Mesodermal cell (in vitro differentiated cells): Measurements from ENCODE around the gene ACP3.

Source experiments
- H3K27ac ChIP-seq: 2 replicates; pipeline ENCODE4 v1.7.0; 2013; ENCODE audit warnings: mild to moderate bottlenecking, low read depth, low read length, moderate library complexity; ENCODE audit not compliant: severe bottlenecking
- H3K36me3 ChIP-seq: 2 replicates; pipeline ENCODE4 v1.7.1; 2013; ENCODE audit warnings: mild to moderate bottlenecking, low read length, moderate library complexity; ENCODE audit not compliant: control insufficient read depth, insufficient read depth
- H3K4me1 ChIP-seq: one replicate; pipeline ENCODE4 v1.7.1; 2013; ENCODE audit warnings: mild to moderate bottlenecking, low read length; ENCODE audit not compliant: insufficient read depth, control insufficient read depth, poor library complexity, severe bottlenecking
- H3K4me3 ChIP-seq: 2 replicates; pipeline ENCODE4 v1.7.0; 2013; ENCODE audit warnings: low read length, control low read depth, mild to moderate bottlenecking; ENCODE audit not compliant: insufficient read depth, poor library complexity, severe bottlenecking; ENCODE audit errors: extremely low read depth
- H3K9me3 ChIP-seq: 2 replicates; pipeline ENCODE4 v1.7.1; 2013; ENCODE audit warnings: mild to moderate bottlenecking, low read length, moderate library complexity; ENCODE audit not compliant: control insufficient read depth
- WGBS, 2 experiments: methylation state at CpG; one replicate each; pipeline ENCODE4 v1.1.5; 2013; ENCODE audit warnings: missing lambda C conversion rate in 2 of 2; ENCODE audit not compliant: insufficient coverage in 2 of 2; 5-methylcytosine and 5-hydroxymethylcytosine counted together

The ACP3 gene

GRCh38 chr3:132315851-132316250 is 1.4 kb upstream of the ACP3 start:
- Histone ChIP-seq H3K9me3 (no peaks in the 10 kb centered on the region), H3K4me3 (no peak overlapping the region), H3K36me3 (no peaks in the 10 kb centered on the region), H3K27ac (no peak overlapping the region), H3K4me1 (no peaks in the 10 kb centered on the region)
- WGBS, 2 experiments: 100% methylated on average over 1 of the region's 1 CpG; no CpG with 5 or more reads in 1 of the 2 experiments

- Histone ChIP-seq H3K4me3 (no peak overlapping the region), H3K4me1 (no peaks in the 10 kb centered on the region), H3K9me3 (no peaks in the 10 kb centered on the region), H3K27ac (no peak overlapping the region), H3K36me3 (no peaks in the 10 kb centered on the region)
- WGBS, 2 experiments: 100% methylated on average over 1 of the region's 1 CpG; no CpG with 5 or more reads in 1 of the 2 experiments
Measured at GRCh38 chr3:132318451-132318850, 1.2 kb downstream of the ACP3 start.

DNA sequence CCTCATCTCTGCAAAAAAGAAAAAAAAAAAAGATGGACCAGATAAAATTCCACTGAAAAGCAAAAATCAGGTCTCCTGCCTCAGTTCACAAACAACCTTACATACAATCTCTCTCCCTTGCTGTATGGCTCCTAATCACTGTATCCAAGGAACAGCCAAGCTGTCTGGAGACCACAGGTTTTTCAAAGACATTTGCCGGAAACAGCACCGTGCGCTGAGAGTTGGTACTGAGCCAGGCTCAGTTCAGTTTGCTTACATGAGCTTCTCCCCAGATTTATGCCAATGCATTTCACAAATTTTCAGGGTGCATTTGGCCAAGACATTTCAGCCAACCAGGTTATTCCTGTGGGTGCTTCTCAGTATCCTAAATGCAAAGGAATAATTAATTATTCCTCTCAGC is 4.1 kb downstream of the ACP3 start:
- WGBS, 2 experiments: 100% methylated on average over 3 of the region's 3 CpGs
- no peak overlapping the region for H3K27ac ChIP-seq

DNA sequence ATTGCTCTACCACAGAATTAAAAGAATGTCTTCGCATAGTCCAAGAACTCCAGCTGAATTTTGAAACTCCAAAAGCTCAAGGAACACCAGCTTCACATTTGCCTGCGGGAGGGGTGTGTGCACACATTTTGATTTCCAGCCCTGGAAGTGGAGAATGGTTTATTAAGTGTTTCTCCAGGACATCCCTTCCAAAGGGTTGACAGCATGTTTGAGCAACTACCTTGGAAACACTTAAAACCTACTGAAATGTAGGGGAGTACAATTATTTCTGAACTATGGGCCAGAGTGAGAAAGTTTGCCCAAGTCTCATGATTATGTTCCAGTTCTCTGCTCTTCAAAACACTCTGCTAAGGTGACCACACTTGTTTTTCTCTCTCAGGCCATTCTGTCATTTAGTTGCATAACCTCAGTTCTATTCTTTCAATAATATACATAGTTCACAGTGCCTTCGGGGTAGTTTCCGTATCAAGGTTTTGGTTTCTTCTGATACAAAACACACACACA is 7.9 kb downstream of the ACP3 start:
- no peaks in the 10 kb centered on the region for H3K9me3 ChIP-seq
- no peak overlapping the region for H3K27ac ChIP-seq
- WGBS, 2 experiments: 88% methylated on average over 1 of the region's 4 CpGs; no CpG with 5 or more reads in 1 of the 2 experiments

More for the DNA sequence above, 4.1 kb downstream of the ACP3 start:
- H3K9me3 ChIP-seq: no peaks in the 10 kb centered on the region
- no peaks in the 10 kb centered on the region for H3K4me1 ChIP-seq
- no peak overlapping the region for H3K4me3 ChIP-seq
- H3K36me3 ChIP-seq: no peaks in the 10 kb centered on the region

GRCh38 chr3:132325634-132326033 is 8.4 kb downstream of the ACP3 start:
- Histone ChIP-seq H3K4me1 (no peaks in the 10 kb centered on the region), H3K4me3 (no peak overlapping the region), H3K36me3 (no peaks in the 10 kb centered on the region), H3K27ac (no peak overlapping the region), H3K9me3 (no peaks in the 10 kb centered on the region)
- WGBS, 2 experiments: 100% methylated on average over 1 of the region's 2 CpGs; no CpG with 5 or more reads in 1 of the 2 experiments

More for the DNA sequence above, 7.9 kb downstream of the ACP3 start:
- no peaks in the 10 kb centered on the region for H3K36me3 ChIP-seq
- no peak overlapping the region for H3K4me3 ChIP-seq
- no peaks in the 10 kb centered on the region for H3K4me1 ChIP-seq

DNA sequence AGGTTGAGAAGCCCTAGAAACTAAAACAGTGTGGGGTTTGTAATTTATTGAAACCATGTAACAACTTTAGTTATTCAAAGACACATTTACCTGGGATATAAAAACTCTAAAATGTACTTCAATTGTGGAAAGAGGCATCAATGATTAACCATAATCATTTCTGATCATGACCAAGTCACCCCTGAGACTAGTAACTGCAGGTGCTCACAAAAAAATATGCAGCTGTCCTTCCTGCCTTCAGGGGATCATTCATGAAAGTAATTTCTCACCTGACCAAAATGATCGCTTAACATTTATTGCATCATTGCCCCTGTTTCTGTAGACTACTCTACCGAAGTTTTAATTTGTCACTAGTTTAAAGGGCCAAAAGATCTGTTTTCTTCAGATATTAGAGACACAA is 9.0 kb downstream of the ACP3 start:
- Histone ChIP-seq H3K4me1 (no peaks in the 10 kb centered on the region), H3K27ac (no peak overlapping the region), H3K4me3 (no peak overlapping the region), H3K9me3 (no peaks in the 10 kb centered on the region), H3K36me3 (no peaks in the 10 kb centered on the region)
- WGBS, 2 experiments: 60 to 88% methylated on average over 1 to 2 of the region's 2 CpGs

DNA sequence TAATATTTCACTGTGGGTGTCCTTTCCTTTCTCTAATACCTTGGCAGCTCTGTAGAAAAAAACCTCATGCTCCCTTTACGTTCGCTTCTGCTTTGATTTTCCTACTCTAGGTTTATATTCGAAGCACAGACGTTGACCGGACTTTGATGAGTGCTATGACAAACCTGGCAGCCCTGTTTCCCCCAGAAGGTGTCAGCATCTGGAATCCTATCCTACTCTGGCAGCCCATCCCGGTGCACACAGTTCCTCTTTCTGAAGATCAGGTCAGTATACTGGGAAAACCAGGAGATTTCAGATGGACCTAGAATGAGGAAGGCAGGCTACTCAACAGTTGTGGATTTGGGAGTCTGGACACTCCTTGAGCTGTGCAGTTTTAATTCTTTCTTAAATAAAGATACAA is 14.9 kb downstream of the ACP3 start:
- Histone ChIP-seq H3K27ac (no peak overlapping the region), H3K4me1 (no peaks in the 10 kb centered on the region)
- 88 to 89% methylated on average over 6 of the region's 6 CpGs for WGBS, 2 experiments

DNA sequence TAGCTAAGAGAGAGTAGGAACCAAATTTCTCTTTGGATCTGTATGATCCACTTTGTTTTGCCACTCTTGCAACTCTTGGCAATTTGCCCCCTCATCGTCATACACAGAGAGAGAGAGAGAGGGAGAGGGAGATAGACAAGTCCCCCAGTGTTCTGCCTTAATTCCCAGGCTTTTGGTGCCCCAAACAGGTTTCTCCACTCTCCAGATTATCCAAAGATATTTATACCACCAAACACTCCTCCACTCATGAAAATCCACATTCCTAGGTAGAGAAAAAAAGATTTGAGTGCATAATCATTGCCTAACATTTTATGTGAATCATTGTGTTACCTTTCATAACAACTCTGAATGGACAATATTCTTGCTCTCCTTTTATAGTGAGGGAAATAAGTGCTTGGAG is 15.3 kb downstream of the ACP3 start:
- Histone ChIP-seq H3K9me3 (no peaks in the 10 kb centered on the region), H3K36me3 (no peaks in the 10 kb centered on the region), H3K4me1 (no peaks in the 10 kb centered on the region), H3K27ac (no peak overlapping the region), H3K4me3 (no peak overlapping the region)
- WGBS, 2 experiments: 100% methylated on average over 1 of the region's 1 CpG; no CpG with 5 or more reads in 1 of the 2 experiments

More for the DNA sequence above, 14.9 kb downstream of the ACP3 start:
- Histone ChIP-seq H3K9me3 (no peaks in the 10 kb centered on the region), H3K4me3 (no peak overlapping the region), H3K36me3 (no peaks in the 10 kb centered on the region)

- Histone ChIP-seq H3K9me3 (no peaks in the 10 kb centered on the region), H3K27ac (no peak overlapping the region), H3K4me3 (no peak overlapping the region), H3K4me1 (peaks cover 3% of the 10 kb centered on the region), H3K36me3 (no peaks in the 10 kb centered on the region)
- WGBS, 2 experiments: 100% methylated on average over 1 to 2 of the region's 2 CpGs
Measured at GRCh38 chr3:132341746-132342145, 24.5 kb downstream of the ACP3 start.

DNA sequence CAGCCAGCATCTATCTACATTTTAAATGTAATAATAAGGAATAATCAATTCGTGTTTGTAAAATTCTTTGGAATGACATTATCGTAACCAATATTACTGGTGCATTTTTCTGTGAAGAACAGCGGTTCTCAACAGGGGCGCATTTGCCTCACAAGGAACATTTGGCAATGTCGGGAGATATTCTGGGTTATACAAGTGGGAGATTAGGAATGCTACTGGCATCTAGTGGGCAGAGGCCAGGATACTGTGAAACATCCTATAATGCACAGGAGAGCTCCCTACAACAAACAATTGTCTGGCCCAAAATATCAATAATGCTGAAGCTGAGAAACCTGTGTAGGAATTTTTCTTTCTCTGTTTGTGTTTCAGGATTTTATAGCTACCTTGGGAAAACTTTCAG is 25.0 kb downstream of the ACP3 start:
- Histone ChIP-seq H3K4me1 (peaks cover 3% of the 10 kb centered on the region), H3K9me3 (no peaks in the 10 kb centered on the region), H3K4me3 (no peak overlapping the region), H3K27ac (no peak overlapping the region), H3K36me3 (no peaks in the 10 kb centered on the region)
- WGBS, 2 experiments: 66 to 69% methylated on average over 4 of the region's 5 CpGs

DNA sequence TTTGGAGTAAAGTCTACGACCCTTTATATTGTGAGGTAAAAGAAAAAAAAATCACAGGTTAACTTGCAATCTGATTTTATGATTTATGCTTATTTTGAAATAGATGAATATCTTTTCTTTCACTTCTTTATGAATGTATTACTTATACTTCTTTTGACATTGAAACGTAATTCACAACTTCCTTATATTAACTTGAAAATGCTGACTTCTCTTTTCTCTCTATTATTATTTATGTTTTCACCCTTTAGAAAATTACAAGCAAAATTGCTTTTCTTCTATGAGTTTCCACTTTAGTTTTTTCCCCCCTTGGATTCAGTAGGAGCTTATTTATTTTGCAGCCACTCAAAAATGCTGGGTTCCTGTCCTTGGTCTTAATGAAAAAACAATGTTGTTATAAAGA is 25.4 kb downstream of the ACP3 start:
- WGBS, 2 experiments: no CpG with 5 or more reads among the region's 2 CpGs
- H3K4me1 ChIP-seq: peaks cover 3% of the 10 kb centered on the region
- H3K4me3 ChIP-seq: no peak overlapping the region
- no peak overlapping the region for H3K27ac ChIP-seq
- H3K36me3 ChIP-seq: no peaks in the 10 kb centered on the region
- no peaks in the 10 kb centered on the region for H3K9me3 ChIP-seq
